HepG2 (cell line): Measurements from ENCODE around the gene GNAS. TPM values are rescaled to one million over a fixed set of nuclear protein-coding genes. Genes with fewer than 3 reads are reported as not detected.

Source experiments
- ARID4A ChIP-seq: sonication (generic); formaldehyde crosslinking; IDR thresholded peaks from 2 replicates; pipeline ENCODE4 v1.5.0; 2020; ENCODE audit warnings: mild to moderate bottlenecking, missing genetic modification reagents, borderline replicate concordance
- CREM ChIP-seq, 2 experiments: sonication (generic) in 1 of 2; formaldehyde crosslinking in 1 of 2; IDR thresholded peaks; 2 replicates each; pipeline versions ENCODE4 v1.4.0 to v1.6.1; 2016 to 2020; ENCODE audit warnings: antibody characterized with exemption in 1 of 2, mild to moderate bottlenecking in 1 of 2, missing genetic modification reagents in 1 of 2
- HBP1 ChIP-seq: IDR thresholded peaks from 2 replicates; pipeline ENCODE4 v1.6.1; 2016; ENCODE audit warnings: low read depth, control low read depth
- HOXA5 ChIP-seq: sonication (generic); formaldehyde crosslinking; IDR thresholded peaks from 2 replicates; pipeline ENCODE4 v1.4.0; 2020; ENCODE audit warnings: missing genetic modification reagents
- PATZ1 ChIP-seq: sonication (generic); formaldehyde crosslinking; IDR thresholded peaks from 2 replicates; pipeline ENCODE4 v1.4.0; 2020; ENCODE audit warnings: missing genetic modification reagents
- PHF21A ChIP-seq: sonication (generic); formaldehyde crosslinking; IDR thresholded peaks from 2 replicates; pipeline ENCODE4 v1.5.0; 2020; ENCODE audit warnings: mild to moderate bottlenecking, missing genetic modification reagents
- RFXANK ChIP-seq: IDR thresholded peaks from 2 replicates; pipeline ENCODE4 v1.6.1; 2016
- RFXAP ChIP-seq: sonication (generic); formaldehyde crosslinking; IDR thresholded peaks from 2 replicates; pipeline ENCODE4 v1.4.0; 2020; ENCODE audit warnings: missing genetic modification reagents, borderline replicate concordance
- SIN3B ChIP-seq: fragments of 150-350 bp; IDR thresholded peaks from 2 replicates; pipeline ENCODE4 v1.6.1; 2014; ENCODE audit warnings: low read length
- TAF1 ChIP-seq: sonication (generic); formaldehyde crosslinking; IDR thresholded peaks from 2 replicates; pipeline ENCODE4 v1.4.0; 2020; ENCODE audit warnings: missing genetic modification reagents
- ZNF256 ChIP-seq: sonication (generic); formaldehyde crosslinking; conservative IDR thresholded peaks from 2 replicates; pipeline ENCODE4 v1.4.0; 2020; ENCODE audit warnings: missing genetic modification reagents
- ZNF543 ChIP-seq: sonication (generic); formaldehyde crosslinking; IDR thresholded peaks from 2 replicates; pipeline ENCODE4 v1.4.0; 2020; ENCODE audit warnings: mild to moderate bottlenecking, missing genetic modification reagents
- polyA plus RNA-seq, 8 experiments: library from polyadenylated mRNA; depleted of rRNA in 3 of 8; stranded (reverse) in 7 of 8; unstranded in 1 of 8; fragments of >200 nt; fragmentation: Illumina TruSeq in 4 of 8; extraction: Trizol in 4 of 8; gene quantifications; 2 replicates each; pipeline versions ENCODE4 v1.2.1 to v1.2.3, GENCODE V29; 2011 to 2016; ENCODE audit warnings: low read depth in 4 of 8, missing spikeins in 1 of 8, mixed read lengths in 1 of 8; ENCODE audit not compliant: insufficient read depth in 1 of 8
- total RNA-seq, 5 experiments: library from RNA; depleted of rRNA; stranded (reverse); fragments of >200 nt; fragmentation: Illumina TruSeq; extraction: Trizol; gene quantifications; 2 replicates each; pipeline ENCODE4 v1.2.3, GENCODE V29; 2016; ENCODE audit warnings: low read depth in 1 of 5
- TF ChIP-seq, protein P1 (sequence below): sonication (generic); formaldehyde crosslinking; IDR thresholded peaks from 2 replicates; pipeline ENCODE4 v1.5.0; 2020; ENCODE audit warnings: mild to moderate bottlenecking, missing genetic modification reagents
- TF ChIP-seq, protein P2 (sequence below): sonication (generic); formaldehyde crosslinking; IDR thresholded peaks from 2 replicates; pipeline ENCODE4 v1.4.0; 2020; ENCODE audit warnings: missing genetic modification reagents, borderline replicate concordance

Gene GNAS
- total and polyA plus RNA-seq, 2 of the 13 experiments (the other 11 are each of a cell fraction or from before 2014, with no cell fraction given), result 407 to 1,008 TPM

DNA sequence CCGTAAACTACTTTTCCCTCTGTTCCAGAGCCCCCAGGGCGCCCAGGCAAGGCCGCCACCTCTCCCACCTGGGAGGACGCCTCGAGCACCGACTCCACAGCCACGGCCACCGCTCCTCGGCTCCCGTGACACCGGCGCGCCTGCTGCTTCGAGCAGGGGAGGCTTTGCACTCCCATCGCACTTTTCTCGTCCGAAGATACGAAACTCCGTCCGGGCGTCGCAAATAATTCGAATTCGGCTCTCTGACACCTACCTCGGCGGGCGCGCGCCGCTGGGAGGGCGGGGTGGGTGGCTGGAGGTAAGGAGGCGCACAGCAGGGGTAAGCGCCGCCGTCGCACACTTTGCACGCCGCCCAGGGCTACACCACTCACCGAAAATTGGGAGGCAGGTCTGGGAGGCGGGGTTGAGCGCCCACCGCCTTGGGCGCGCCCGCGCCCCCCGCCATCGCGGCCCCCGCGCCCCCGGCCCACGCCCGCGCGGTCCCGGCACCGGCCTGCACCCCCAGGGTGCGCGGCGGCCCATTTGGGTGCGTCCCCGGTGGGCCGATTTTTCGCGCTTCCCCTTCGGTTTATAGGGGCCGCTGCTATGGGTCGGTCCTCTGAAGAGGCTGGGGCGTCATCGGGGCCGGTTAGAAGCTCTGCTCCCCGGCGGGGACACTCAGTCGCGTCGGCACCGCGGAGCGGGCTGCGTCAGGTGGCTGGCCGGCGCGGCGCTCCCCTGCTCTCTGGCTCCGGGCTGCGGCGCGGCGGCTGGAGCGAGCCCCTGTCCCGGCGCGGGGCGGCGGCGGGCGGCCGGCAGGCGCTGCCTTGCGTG lies 36.2 kb downstream of the GNAS start (continued):
- TF ChIP-seq, protein P1, sequence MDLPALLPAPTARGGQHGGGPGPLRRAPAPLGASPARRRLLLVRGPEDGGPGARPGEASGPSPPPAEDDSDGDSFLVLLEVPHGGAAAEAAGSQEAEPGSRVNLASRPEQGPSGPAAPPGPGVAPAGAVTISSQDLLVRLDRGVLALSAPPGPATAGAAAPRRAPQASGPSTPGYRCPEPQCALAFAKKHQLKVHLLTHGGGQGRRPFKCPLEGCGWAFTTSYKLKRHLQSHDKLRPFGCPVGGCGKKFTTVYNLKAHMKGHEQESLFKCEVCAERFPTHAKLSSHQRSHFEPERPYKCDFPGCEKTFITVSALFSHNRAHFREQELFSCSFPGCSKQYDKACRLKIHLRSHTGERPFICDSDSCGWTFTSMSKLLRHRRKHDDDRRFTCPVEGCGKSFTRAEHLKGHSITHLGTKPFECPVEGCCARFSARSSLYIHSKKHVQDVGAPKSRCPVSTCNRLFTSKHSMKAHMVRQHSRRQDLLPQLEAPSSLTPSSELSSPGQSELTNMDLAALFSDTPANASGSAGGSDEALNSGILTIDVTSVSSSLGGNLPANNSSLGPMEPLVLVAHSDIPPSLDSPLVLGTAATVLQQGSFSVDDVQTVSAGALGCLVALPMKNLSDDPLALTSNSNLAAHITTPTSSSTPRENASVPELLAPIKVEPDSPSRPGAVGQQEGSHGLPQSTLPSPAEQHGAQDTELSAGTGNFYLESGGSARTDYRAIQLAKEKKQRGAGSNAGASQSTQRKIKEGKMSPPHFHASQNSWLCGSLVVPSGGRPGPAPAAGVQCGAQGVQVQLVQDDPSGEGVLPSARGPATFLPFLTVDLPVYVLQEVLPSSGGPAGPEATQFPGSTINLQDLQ (CRISPR knock-in tag), result 0 out of 2 replicates have a peak, but pooled peaks have one; percentile 35
- TF ChIP-seq RFXANK (CRISPR knock-in tag), result no peak
- TF ChIP-seq, protein P2, sequence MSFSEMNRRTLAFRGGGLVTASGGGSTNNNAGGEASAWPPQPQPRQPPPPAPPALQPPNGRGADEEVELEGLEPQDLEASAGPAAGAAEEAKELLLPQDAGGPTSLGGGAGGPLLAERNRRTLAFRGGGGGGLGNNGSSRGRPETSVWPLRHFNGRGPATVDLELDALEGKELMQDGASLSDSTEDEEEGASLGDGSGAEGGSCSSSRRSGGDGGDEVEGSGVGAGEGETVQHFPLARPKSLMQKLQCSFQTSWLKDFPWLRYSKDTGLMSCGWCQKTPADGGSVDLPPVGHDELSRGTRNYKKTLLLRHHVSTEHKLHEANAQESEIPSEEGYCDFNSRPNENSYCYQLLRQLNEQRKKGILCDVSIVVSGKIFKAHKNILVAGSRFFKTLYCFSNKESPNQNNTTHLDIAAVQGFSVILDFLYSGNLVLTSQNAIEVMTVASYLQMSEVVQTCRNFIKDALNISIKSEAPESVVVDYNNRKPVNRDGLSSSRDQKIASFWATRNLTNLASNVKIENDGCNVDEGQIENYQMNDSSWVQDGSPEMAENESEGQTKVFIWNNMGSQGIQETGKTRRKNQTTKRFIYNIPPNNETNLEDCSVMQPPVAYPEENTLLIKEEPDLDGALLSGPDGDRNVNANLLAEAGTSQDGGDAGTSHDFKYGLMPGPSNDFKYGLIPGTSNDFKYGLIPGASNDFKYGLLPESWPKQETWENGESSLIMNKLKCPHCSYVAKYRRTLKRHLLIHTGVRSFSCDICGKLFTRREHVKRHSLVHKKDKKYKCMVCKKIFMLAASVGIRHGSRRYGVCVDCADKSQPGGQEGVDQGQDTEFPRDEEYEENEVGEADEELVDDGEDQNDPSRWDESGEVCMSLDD (CRISPR knock-in tag), result 0 out of 2 replicates have a peak, but pooled peaks have one; percentile 12
- TF ChIP-seq TAF1 (CRISPR knock-in tag), result peak; percentile 88
- no peak for TF ChIP-seq PHF21A (CRISPR knock-in tag)
- TF ChIP-seq HOXA5 (CRISPR knock-in tag), result 0 out of 2 replicates have a peak, but pooled peaks have one; percentile 24
- peak; percentile 29; the same call in 1 of the 2 replicates for TF ChIP-seq PATZ1 (CRISPR knock-in tag)
- peak; percentile 35; the same call in 1 of the 2 replicates for TF ChIP-seq RFXAP
- TF ChIP-seq ARID4A (CRISPR knock-in tag), result peak; percentile 65; the same call in 1 of the 2 replicates
- peak; percentile 65; the same call in 1 of the 2 replicates for TF ChIP-seq ZNF543 (CRISPR knock-in tag)
- TF ChIP-seq ZNF256 (CRISPR knock-in tag), result 0 out of 2 replicates have a peak, but pooled peaks have one; percentile 20
- TF ChIP-seq SIN3B, result peak; percentile 53; the same call in 1 of the 2 replicates
- no peak; the same call in 1 of the 2 replicates for TF ChIP-seq HBP1 (CRISPR knock-in tag)
- peak; percentile 94 for TF ChIP-seq CREM (IDR thresholded peaks at IDR 0.05)
- TF ChIP-seq CREM (CRISPR knock-in tag; IDR thresholded peaks at IDR 0.05), result peak; percentile 57; the same call in 1 of the 2 replicates
